ENCODE results near the gene ANKRD18A.
"Not testable (repeated sequence)": the region's sequence is repeated elsewhere in the genome, so short reads cannot be mapped to it uniquely, and the experiment has no call there.

GRCh38 chr9:38540535-38540934, 79.9 kb downstream of the ANKRD18A start:
- TF ChIP-seq, protein P1, sequence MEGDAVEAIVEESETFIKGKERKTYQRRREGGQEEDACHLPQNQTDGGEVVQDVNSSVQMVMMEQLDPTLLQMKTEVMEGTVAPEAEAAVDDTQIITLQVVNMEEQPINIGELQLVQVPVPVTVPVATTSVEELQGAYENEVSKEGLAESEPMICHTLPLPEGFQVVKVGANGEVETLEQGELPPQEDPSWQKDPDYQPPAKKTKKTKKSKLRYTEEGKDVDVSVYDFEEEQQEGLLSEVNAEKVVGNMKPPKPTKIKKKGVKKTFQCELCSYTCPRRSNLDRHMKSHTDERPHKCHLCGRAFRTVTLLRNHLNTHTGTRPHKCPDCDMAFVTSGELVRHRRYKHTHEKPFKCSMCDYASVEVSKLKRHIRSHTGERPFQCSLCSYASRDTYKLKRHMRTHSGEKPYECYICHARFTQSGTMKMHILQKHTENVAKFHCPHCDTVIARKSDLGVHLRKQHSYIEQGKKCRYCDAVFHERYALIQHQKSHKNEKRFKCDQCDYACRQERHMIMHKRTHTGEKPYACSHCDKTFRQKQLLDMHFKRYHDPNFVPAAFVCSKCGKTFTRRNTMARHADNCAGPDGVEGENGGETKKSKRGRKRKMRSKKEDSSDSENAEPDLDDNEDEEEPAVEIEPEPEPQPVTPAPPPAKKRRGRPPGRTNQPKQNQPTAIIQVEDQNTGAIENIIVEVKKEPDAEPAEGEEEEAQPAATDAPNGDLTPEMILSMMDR (IDR thresholded peaks at IDR 0.05; ENCODE audit: low read depth, low read length, poor library complexity, severe bottlenecking): not testable (repeated sequence)
- not testable (repeated sequence) for TF ChIP-seq EZH2phosphoT487 (IDR thresholded peaks at IDR 0.05; ENCODE audit: borderline replicate concordance, low read length)
